ENCODE results near the gene CETP.
"Not testable (repeated sequence)": the region's sequence is repeated elsewhere in the genome, so short reads cannot be mapped to it uniquely, and the experiment has no call there.

Gene CETP

GRCh38 chr16:56999409-57000270, 37.9 kb downstream of the CETP start:
- DNase-seq = no peak

GRCh38 chr16:57000271-57001025, 38.7 kb downstream of the CETP start:
- DNase-seq = no peak

GRCh38 chr16:57001026-57001679, 39.4 kb downstream of the CETP start:
- DNase-seq = no peak

GRCh38 chr16:57003439-57004386, 42.0 kb downstream of the CETP start:
- DNase-seq = no peak

- DNase-seq = no peak
Observed at GRCh38 chr16:57004387-57005250, 42.9 kb downstream of the CETP start.

- not testable (repeated sequence) for DNase-seq
Observed at GRCh38 chr16:57005597-57005996, 43.8 kb downstream of the CETP start.

- no peak for DNase-seq
Observed at GRCh38 chr16:57007050-57007449, 45.3 kb downstream of the CETP start.

GRCh38 chr16:57007530-57007929, 45.8 kb downstream of the CETP start:
- DNase-seq = no peak

- no peak for DNase-seq
Observed at GRCh38 chr16:57008440-57008839, 46.7 kb downstream of the CETP start.

- no peak for DNase-seq
Observed at GRCh38 chr16:57009643-57010170, 48.0 kb downstream of the CETP start.

GRCh38 chr16:57012353-57012752, 50.6 kb downstream of the CETP start:
- no peak for DNase-seq

GRCh38 chr16:57013229-57013628, 51.5 kb downstream of the CETP start:
- DNase-seq = no peak

GRCh38 chr16:57013902-57014301, 52.2 kb downstream of the CETP start:
- no peak for DNase-seq

- DNase-seq = no peak
Observed at GRCh38 chr16:57016301-57016700, 54.6 kb downstream of the CETP start.

GRCh38 chr16:57016831-57017230, 55.1 kb downstream of the CETP start:
- no peak for DNase-seq

- no peak for DNase-seq
Observed at GRCh38 chr16:57017251-57017650, 55.5 kb downstream of the CETP start.

GRCh38 chr16:57019746-57020145, 58.0 kb downstream of the CETP start:
- no peak for DNase-seq

- DNase-seq = no peak
Observed at GRCh38 chr16:57020651-57021050, 58.9 kb downstream of the CETP start.

- DNase-seq = no peak
Observed at GRCh38 chr16:57021757-57022156, 60.0 kb downstream of the CETP start.

GRCh38 chr16:57022445-57022844, 60.7 kb downstream of the CETP start:
- no peak for DNase-seq
